Gastrocnemius medialis (tissue), 4 donors: Measurements from ENCODE around the gene FNIP2. TPM values are rescaled to one million over a fixed set of nuclear protein-coding genes. Genes with fewer than 3 reads are reported as not detected.

Experiments
- ATAC-seq, 2 donors: fragments of 150-250 bp; one replicate each; pipeline ENCODE4 v1.9.1; 2016
- DNase-seq, 2 donors: peaks; one replicate each; pipeline ENCODE4 v3.0.0-alpha.2; 2019
- H3K27ac ChIP-seq, 4 donors: fragments of 200-600 bp; sonication (generic); 1 replicate in 1 of 4; 2 replicates in 3 of 4; pipeline ENCODE4 v1.5.1; 2016 to 2018; ENCODE audit warnings: mild to moderate bottlenecking in 2 of 4, moderate library complexity in 1 of 4
- H3K27me3 ChIP-seq, 3 donors: fragments of 200-600 bp; sonication (generic) in 2 of 3; 1 replicate in 1 of 3; 2 replicates in 2 of 3; pipeline versions ENCODE4 v1.5.1 to v1.6.0; 2016 to 2019; ENCODE audit warnings: mild to moderate bottlenecking in 1 of 3, moderate library complexity in 1 of 3
- H3K36me3 ChIP-seq, 2 donors: fragments of 200-600 bp; sonication (generic) in 1 of 2; one replicate each; pipeline ENCODE4 v1.5.1; 2017 to 2018
- H3K4me1 ChIP-seq, 2 donors: fragments of 200-600 bp; sonication (generic) in 1 of 2; one replicate each; pipeline ENCODE4 v1.5.1; 2016 to 2017; ENCODE audit warnings: mild to moderate bottlenecking in 2 of 2
- H3K4me3 ChIP-seq, 4 donors: fragments of 200-600 bp; sonication (generic) in 3 of 4; 1 replicate in 1 of 4; 2 replicates in 3 of 4; pipeline ENCODE4 v1.5.1; 2016 to 2019; ENCODE audit warnings: mild to moderate bottlenecking in 2 of 4
- H3K9me3 ChIP-seq, 3 donors: fragments of 200-600 bp; sonication (generic) in 2 of 3; 1 replicate in 1 of 3; 2 replicates in 2 of 3; pipeline ENCODE4 v1.5.1; 2016 to 2019
- POLR2A ChIP-seq, 2 donors: fragments of 450-650 bp; IDR thresholded peaks; one replicate each; pipeline ENCODE4 v1.6.1; 2017; ENCODE audit warnings: antibody characterized with exemption in 2 of 2, mild to moderate bottlenecking in 2 of 2, moderate library complexity in 2 of 2
- in situ Hi-C, 4 donors: fragments of 200-750 bp; cut with MboI; loops; one replicate each; pipeline versions ENCODE4 v1.15.0 to v1.8.0; 2017; ENCODE audit warnings: low sequenced_read_pairs in 4 of 4
- intact Hi-C: fragments of 100-400 bp; cut with DNase I; formaldehyde crosslinking; loops from one replicate; pipeline ENCODE4 v1.15.1; 2023; ENCODE audit warnings: low total_unique reads
- total RNA-seq, 4 donors: library from RNA; depleted of rRNA; stranded (reverse); fragments of >200 nt; gene quantifications; one replicate each; pipeline versions ENCODE4 v1.1.0 to v1.2.3, GENCODE V29; 2016
- TF ChIP-seq, protein P1 (sequence below), 5 experiments: fragments of 450-650 bp in 3 of 5; fragments of 200-600 bp in 2 of 5; sonication (generic) in 2 of 5; IDR thresholded peaks in 4 of 5; conservative IDR thresholded peaks in 1 of 5; 1 replicate in 4 of 5; 2 replicates in 1 of 5; pipeline ENCODE4 v1.5.1; 2016 to 2019; ENCODE audit warnings: antibody characterized with exemption in 5 of 5, mild to moderate bottlenecking in 3 of 5, moderate library complexity in 3 of 5

The FNIP2 gene
- total RNA-seq, 4 donors from 2014 or later: 9.9 to 32.8 (median 22.2) TPM

GRCh38 chr4:158769175-158769921 is 522 bp downstream of the FNIP2 start:
- in situ Hi-C loops: no loop called here

DNA sequence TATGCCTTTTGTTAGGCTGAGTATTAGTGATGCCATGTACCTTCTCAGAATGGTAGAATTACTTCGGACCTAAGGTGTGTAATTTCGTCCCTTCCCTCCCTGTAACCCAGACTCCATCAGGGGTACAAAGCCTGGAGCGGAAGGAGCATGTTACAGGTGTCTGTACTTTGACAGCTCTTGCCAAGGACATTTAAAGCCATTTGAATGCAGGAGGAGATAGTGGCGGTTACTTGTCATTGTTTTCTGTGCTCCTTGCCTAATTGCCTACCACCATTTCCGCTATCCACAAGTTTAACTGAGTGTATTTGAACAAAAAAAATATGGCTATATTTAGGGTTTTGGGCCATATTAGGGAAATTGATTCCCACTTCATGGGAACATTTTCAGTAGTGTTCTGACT is 1.8 kb downstream of the FNIP2 start:
- in situ Hi-C loops (no loop called here), intact Hi-C loops (loop anchor here (2.0 kb wide), 1 partner anchor 40 kb away; no protein-coding TSS in a partner anchor)
- ATAC-seq (no peak), DNase-seq (no peak)
- H3K27me3 ChIP-seq: no peaks in the 10 kb centered on the region
- peak overlapping the region in 3 of 4 donors; percentile 78 to 95 (median 91) for H3K4me3 ChIP-seq
- peaks cover 58 to 66% of the 10 kb centered on the region in 2 donors for H3K4me1 ChIP-seq
- H3K27ac ChIP-seq: peak overlapping the region; percentile 91 to 97 (median 95)
- H3K36me3 ChIP-seq: no peaks in the 10 kb centered on the region
- H3K9me3 ChIP-seq: no peaks in the 10 kb centered on the region
- TF ChIP-seq, protein P1, sequence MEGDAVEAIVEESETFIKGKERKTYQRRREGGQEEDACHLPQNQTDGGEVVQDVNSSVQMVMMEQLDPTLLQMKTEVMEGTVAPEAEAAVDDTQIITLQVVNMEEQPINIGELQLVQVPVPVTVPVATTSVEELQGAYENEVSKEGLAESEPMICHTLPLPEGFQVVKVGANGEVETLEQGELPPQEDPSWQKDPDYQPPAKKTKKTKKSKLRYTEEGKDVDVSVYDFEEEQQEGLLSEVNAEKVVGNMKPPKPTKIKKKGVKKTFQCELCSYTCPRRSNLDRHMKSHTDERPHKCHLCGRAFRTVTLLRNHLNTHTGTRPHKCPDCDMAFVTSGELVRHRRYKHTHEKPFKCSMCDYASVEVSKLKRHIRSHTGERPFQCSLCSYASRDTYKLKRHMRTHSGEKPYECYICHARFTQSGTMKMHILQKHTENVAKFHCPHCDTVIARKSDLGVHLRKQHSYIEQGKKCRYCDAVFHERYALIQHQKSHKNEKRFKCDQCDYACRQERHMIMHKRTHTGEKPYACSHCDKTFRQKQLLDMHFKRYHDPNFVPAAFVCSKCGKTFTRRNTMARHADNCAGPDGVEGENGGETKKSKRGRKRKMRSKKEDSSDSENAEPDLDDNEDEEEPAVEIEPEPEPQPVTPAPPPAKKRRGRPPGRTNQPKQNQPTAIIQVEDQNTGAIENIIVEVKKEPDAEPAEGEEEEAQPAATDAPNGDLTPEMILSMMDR (IDR thresholded peaks at IDR 0.05 in 4 of 5, conservative IDR thresholded peaks at IDR 0.05 in 1 of 5): no peak
- TF ChIP-seq POLR2A (IDR thresholded peaks at IDR 0.05): no peak

More at GRCh38 chr4:158769175-158769921, 522 bp downstream of the FNIP2 start:
- Histone ChIP-seq H3K36me3 (no peaks in the 10 kb centered on the region), H3K4me1 (peaks cover 45 to 53% of the 10 kb centered on the region in 2 donors), H3K4me3 (peak overlapping the region; percentile 78 to 95 (median 86)), H3K27ac (peak overlapping the region; percentile 91 to 97 (median 95)), H3K9me3 (no peaks in the 10 kb centered on the region), H3K27me3 (no peaks in the 10 kb centered on the region)
- intact Hi-C loops: loop anchor here (2.0 to 5.0 kb wide), 2 partner anchors 73 to 97 kb away; partner anchors contain the start of gene ETFDH
- ATAC-seq (peak; percentile 55 to 60), DNase-seq (peak; percentile 11 to 31)
- TF ChIP-seq POLR2A (IDR thresholded peaks at IDR 0.05): no peak
- TF ChIP-seq, protein P1 (IDR thresholded peaks at IDR 0.05 in 4 of 5, conservative IDR thresholded peaks at IDR 0.05 in 1 of 5): no peak

DNA sequence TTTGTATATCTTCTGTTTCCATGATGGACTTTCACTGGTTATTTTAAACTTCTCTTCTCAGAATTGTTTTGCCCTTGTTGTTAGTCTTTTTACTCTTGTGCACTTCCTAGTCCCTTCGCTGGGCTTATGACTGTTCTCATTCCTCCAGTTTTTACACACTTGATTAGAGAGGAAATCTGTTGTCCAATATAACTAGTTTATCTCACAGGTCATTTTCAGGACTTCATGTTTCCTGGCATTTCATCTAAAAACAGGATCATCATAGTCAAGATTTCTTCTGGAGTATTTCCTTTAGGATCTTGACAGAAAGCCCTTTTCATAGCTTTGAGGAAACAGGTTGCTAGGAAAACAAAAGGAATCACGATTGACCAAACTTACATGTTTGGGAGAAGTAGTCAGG is 3.0 kb downstream of the FNIP2 start:
- DNase-seq (no peak), ATAC-seq (no peak)
- intact Hi-C loops: loop anchor here (2.0 kb wide), 1 partner anchor 39 kb away; no protein-coding TSS in a partner anchor
- Histone ChIP-seq H3K27me3 (no peaks in the 10 kb centered on the region), H3K4me3 (no peak overlapping the region), H3K36me3 (no peaks in the 10 kb centered on the region), H3K4me1 (peaks cover 69 to 77% of the 10 kb centered on the region in 2 donors), H3K27ac (peak overlapping the region; percentile 91 to 97 (median 95)), H3K9me3 (no peaks in the 10 kb centered on the region)
- TF ChIP-seq POLR2A (IDR thresholded peaks at IDR 0.05): no peak
- TF ChIP-seq, protein P1 (IDR thresholded peaks at IDR 0.05 in 4 of 5, conservative IDR thresholded peaks at IDR 0.05 in 1 of 5): no peak
- in situ Hi-C loops: no loop called here

DNA sequence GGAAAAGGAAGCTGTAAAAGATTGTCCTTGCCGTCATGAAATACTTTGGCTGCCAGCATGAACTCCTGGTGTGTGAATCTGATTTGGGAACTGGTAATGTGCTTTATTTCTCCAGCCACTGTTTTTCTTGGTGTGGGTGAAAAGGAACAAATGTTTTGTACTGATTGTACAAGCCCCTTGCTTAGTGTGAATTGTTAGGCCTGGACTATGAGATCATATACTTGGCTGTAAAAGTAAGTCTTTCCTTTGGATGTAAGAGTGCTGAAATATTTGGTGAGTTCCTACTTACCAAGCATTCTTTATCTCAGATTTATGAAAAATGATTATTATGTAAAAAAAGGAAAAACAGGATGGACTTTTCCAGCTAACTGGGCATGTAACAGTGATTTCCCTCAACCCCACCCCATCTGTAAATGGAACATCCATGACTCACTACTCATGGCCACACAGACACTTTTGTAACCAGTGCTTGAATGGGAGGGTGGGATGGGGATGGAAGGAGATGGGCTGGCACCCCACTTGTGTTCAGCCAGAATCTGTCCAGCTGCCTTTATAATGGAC is 6.3 kb downstream of the FNIP2 start:
- peak overlapping the region in 1 of 4 donors; percentile 3 for H3K4me3 ChIP-seq

More for the DNA sequence above, 6.3 kb downstream of the FNIP2 start:
- in situ Hi-C loops: no loop called here
- Histone ChIP-seq H3K36me3 (no peaks in the 10 kb centered on the region), H3K27me3 (no peaks in the 10 kb centered on the region), H3K4me1 (peaks cover 94 to 95% of the 10 kb centered on the region in 2 donors), H3K9me3 (no peaks in the 10 kb centered on the region), H3K27ac (peak overlapping the region; percentile 66 to 73 (median 72))
- intact Hi-C loops: no loop called here
- ATAC-seq (peak; percentile 65 to 85), DNase-seq (no peak)
- no peak for TF ChIP-seq POLR2A (IDR thresholded peaks at IDR 0.05)
- TF ChIP-seq, protein P1 (IDR thresholded peaks at IDR 0.05 in 4 of 5, conservative IDR thresholded peaks at IDR 0.05 in 1 of 5): no peak
